Activated B cell treated with CpG ODN at 0.5 μM for 24 hours (primary cell): ENCODE results near the gene RIT1. TPM values are rescaled to one million over a fixed set of nuclear protein-coding genes. Genes with fewer than 3 reads are reported as not detected.
"Not testable (repeated sequence)": the region's sequence is repeated elsewhere in the genome, so short reads cannot be mapped to it uniquely, and the experiment has no call there.

Experiments used
- ATAC-seq: fragments of 200-7000 bp; cut with Tn5 transposase; one replicate; pipeline ENCODE4 v1.10.0; 2021; ENCODE audit warnings: low read depth, mild to moderate bottlenecking, moderate library complexity
- CTCF ChIA-PET: fragments of 350-600 bp; sonication (Branson Sonifier 250); formaldehyde crosslinking; loops from one replicate; lab custom pipeline; 2021; ENCODE audit warnings: antibody characterized with exemption; lab: Charles Lee
- POLR2A ChIA-PET: fragments of 350-600 bp; sonication (Branson Sonifier 250); formaldehyde crosslinking; loops from one replicate; lab custom pipeline; 2021; ENCODE audit warnings: antibody characterized with exemption; lab: Charles Lee
- DNase-seq: peaks from one replicate; pipeline ENCODE4 v3.0.0; 2022
- H3K27ac Mint-ChIP-seq: one replicate; pipeline ENCODE4 v1.8.0; 2020; ENCODE audit warnings: mixed read lengths
- H3K27me3 Mint-ChIP-seq: one replicate; pipeline ENCODE4 v1.8.0; 2021; ENCODE audit warnings: mixed read lengths
- H3K36me3 Mint-ChIP-seq: one replicate; pipeline ENCODE4 v1.8.0; 2021; ENCODE audit warnings: low read depth, mixed read lengths
- H3K4me1 Mint-ChIP-seq: one replicate; pipeline ENCODE4 v1.8.0; 2021; ENCODE audit warnings: mixed read lengths
- H3K4me3 Mint-ChIP-seq: one replicate; pipeline ENCODE4 v1.8.0; 2020; ENCODE audit warnings: mild to moderate bottlenecking, mixed read lengths
- H3K9me3 Mint-ChIP-seq: one replicate; pipeline ENCODE4 v1.8.0; 2020; ENCODE audit warnings: mixed read lengths
- CTCF ChIP-seq: fragments of 200-600 bp; IDR thresholded peaks from one replicate; pipeline ENCODE4 v1.8.0; 2022; ENCODE audit warnings: antibody characterized with exemption, mild to moderate bottlenecking
- intact Hi-C: fragments of 100-400 bp; cut with micrococcal nuclease; formaldehyde crosslinking; loops from one replicate; pipeline ENCODE4 v1.15.1; 2024
- total RNA-seq: library from RNA; stranded (reverse); gene quantifications from 2 replicates; pipeline ENCODE4 v1.2.3, GENCODE V29; 2022

Gene RIT1
- total RNA-seq, 1 donor from 2014 or later: 38.6 TPM

- CTCF ChIA-PET: interaction anchor here (1.0 to 5.7 kb wide), 2 partner anchors 59 to 135 kb away, joined by 3 to 52 read pairs; no protein-coding TSS in a partner anchor
- TF ChIP-seq CTCF: no peak
- no peak for ATAC-seq
- peaks cover 61% of the 10 kb centered on the region for H3K36me3 Mint-ChIP-seq
- peaks cover 30% of the 10 kb centered on the region for H3K4me1 Mint-ChIP-seq
- H3K27ac Mint-ChIP-seq: peak overlapping the region; percentile 30
- POLR2A ChIA-PET: interaction anchor here (0.6 to 1.5 kb wide), 12 partner anchors 11 to 577 kb away, joined by 3 to 17 read pairs (median 4); partner anchors contain the start of gene ARHGEF2
- peak; percentile 1 for DNase-seq
- H3K4me3 Mint-ChIP-seq: peak overlapping the region; percentile 19
- intact Hi-C loops: no loop called here
- H3K9me3 Mint-ChIP-seq: no peaks in the 10 kb centered on the region
- H3K27me3 Mint-ChIP-seq: no peaks in the 10 kb centered on the region
Measured at GRCh38 chr1:155931332-155932038, 20.3 kb upstream of the RIT1 start.

- Mint-ChIP-seq H3K36me3 (peaks cover 68% of the 10 kb centered on the region), H3K4me1 (peaks cover 30% of the 10 kb centered on the region)
- ATAC-seq, H3K9me3 Mint-ChIP-seq, H3K27ac Mint-ChIP-seq, H3K27me3 Mint-ChIP-seq, DNase-seq, intact Hi-C loops, H3K4me3 Mint-ChIP-seq: not testable (repeated sequence)
- ChIA-PET CTCF (interaction anchor here (1.0 to 5.7 kb wide), 3 partner anchors 7 to 136 kb away, joined by 3 to 52 read pairs (median 4); no protein-coding TSS in a partner anchor), POLR2A (interaction anchor here (0.6 to 1.5 kb wide), 8 partner anchors 19 to 101 kb away, joined by 3 to 17 read pairs (median 3); partner anchors contain the start of gene ARHGEF2)
Measured at GRCh38 chr1:155930725-155931124, 19.6 kb upstream of the RIT1 start.

GRCh38 chr1:155929057-155929456 lies 17.9 kb upstream of the RIT1 start:
- ChIA-PET POLR2A (no interaction called here), CTCF (interaction anchor here (1.6 kb wide), 1 partner anchor 9 kb away, joined by 4 read pairs; no protein-coding TSS in a partner anchor)
- intact Hi-C loops: no loop called here
- H3K4me1 Mint-ChIP-seq: peaks cover 30% of the 10 kb centered on the region
- no peak for TF ChIP-seq CTCF
- peaks cover 81% of the 10 kb centered on the region for H3K36me3 Mint-ChIP-seq
- no peaks in the 10 kb centered on the region for H3K9me3 Mint-ChIP-seq
- no peak overlapping the region for H3K4me3 Mint-ChIP-seq
- H3K27me3 Mint-ChIP-seq: no peaks in the 10 kb centered on the region
- ATAC-seq: no peak
- no peak for DNase-seq
- no peak overlapping the region for H3K27ac Mint-ChIP-seq

- Mint-ChIP-seq H3K36me3 (peaks cover 89% of the 10 kb centered on the region), H3K9me3 (no peaks in the 10 kb centered on the region), H3K27ac (no peak overlapping the region), H3K27me3 (no peaks in the 10 kb centered on the region), H3K4me1 (peaks cover 5% of the 10 kb centered on the region), H3K4me3 (no peak overlapping the region)
- ATAC-seq: no peak
- ChIA-PET CTCF (no interaction called here), POLR2A (interaction anchor here (0.7 kb wide), 1 partner anchor 567 kb away, joined by 6 read pairs; no protein-coding TSS in a partner anchor)
- DNase-seq: no peak
- TF ChIP-seq CTCF: no peak
- intact Hi-C loops: no loop called here
Measured at GRCh38 chr1:155925506-155925905, 14.4 kb upstream of the RIT1 start.

GRCh38 chr1:155920717-155921116 lies 9.6 kb upstream of the RIT1 start:
- no peaks in the 10 kb centered on the region for H3K4me1 Mint-ChIP-seq
- intact Hi-C loops: no loop called here
- H3K9me3 Mint-ChIP-seq: no peaks in the 10 kb centered on the region
- TF ChIP-seq CTCF: no peak
- ChIA-PET CTCF (no interaction called here), POLR2A (interaction anchor here (0.8 to 1.0 kb wide), 2 partner anchors 11 to 13 kb away, joined by 3 to 5 read pairs; no protein-coding TSS in a partner anchor)
- H3K27me3 Mint-ChIP-seq: no peaks in the 10 kb centered on the region
- no peak for ATAC-seq
- DNase-seq: no peak
- H3K4me3 Mint-ChIP-seq: no peak overlapping the region
- H3K36me3 Mint-ChIP-seq: peaks cover 83% of the 10 kb centered on the region
- no peak overlapping the region for H3K27ac Mint-ChIP-seq
